Measurements from ENCODE around the gene RNF151.
"Not testable (repeated sequence)": the region's sequence is repeated elsewhere in the genome, so short reads cannot be mapped to it uniquely, and the experiment has no call there.

RNF151 gene

GRCh38 chr16:1960665-1961630, 5.7 kb upstream of the RNF151 start:
- peak; percentile 35 for DNase-seq

- no peak for DNase-seq
Measured at GRCh38 chr16:1961651-1962067, 5.0 kb upstream of the RNF151 start.

GRCh38 chr16:1962161-1963153, 4.2 kb upstream of the RNF151 start:
- not testable (repeated sequence) for DNase-seq

- peak; percentile 47 for DNase-seq
Measured at GRCh38 chr16:1963806-1964505, 2.7 kb upstream of the RNF151 start.

- DNase-seq: peak; percentile 99
Measured at GRCh38 chr16:1964506-1965395, 1.9 kb upstream of the RNF151 start, which contains the start of gene RPS2. RPS2 (minus strand) TSS chr16:1964826; CDS start chr16:1964625, 201 bp downstream.

- no peak for DNase-seq
Measured at GRCh38 chr16:1965396-1966001, 1.2 kb upstream of the RNF151 start.

- DNase-seq: no peak
Measured at GRCh38 chr16:1968146-1968953, 1.7 kb downstream of the RNF151 start.

GRCh38 chr16:1971796-1972489, 5.3 kb downstream of the RNF151 start, which contains the start of gene TBL3:
TBL3 (plus strand) TSS chr16:1972053; CDS start chr16:1972165, 112 bp downstream.
- DNase-seq: peak; percentile 91

GRCh38 chr16:1972490-1972877, 5.8 kb downstream of the RNF151 start:
- no peak for DNase-seq

GRCh38 chr16:1973461-1974156, 7.0 kb downstream of the RNF151 start:
- DNase-seq: no peak

GRCh38 chr16:1974157-1975070, 7.8 kb downstream of the RNF151 start:
- no peak for DNase-seq

- no peak for DNase-seq
Measured at GRCh38 chr16:1975432-1976215, 9.0 kb downstream of the RNF151 start.

GRCh38 chr16:1976216-1976520, 9.5 kb downstream of the RNF151 start:
- DNase-seq: no peak

- no peak for DNase-seq
Measured at GRCh38 chr16:1976951-1977874, 10.6 kb downstream of the RNF151 start.

- DNase-seq: no peak
Measured at GRCh38 chr16:1977875-1978268, 11.2 kb downstream of the RNF151 start.
